C4-2B (cell line): ENCODE measurements around the gene TSTD1.

ENCODE experiments used
- H3K27ac ChIP-seq: fragments of 450-650 bp; 2 replicates; pipeline ENCODE4 v1.5.1; 2017
- ZFX ChIP-seq: fragments of 450-650 bp; IDR thresholded peaks from 2 replicates; pipeline ENCODE4 v1.6.1; 2017
- TF ChIP-seq, protein P1 (sequence below): fragments of 450-650 bp; conservative IDR thresholded peaks from 2 replicates; pipeline ENCODE4 v1.5.1; 2017; ENCODE audit warnings: mild to moderate bottlenecking

The TSTD1 gene

GRCh38 chr1:161052899-161053298, 14.1 kb upstream of the TSTD1 start:
- no peak for TF ChIP-seq ZFX
- TF ChIP-seq, protein P1, sequence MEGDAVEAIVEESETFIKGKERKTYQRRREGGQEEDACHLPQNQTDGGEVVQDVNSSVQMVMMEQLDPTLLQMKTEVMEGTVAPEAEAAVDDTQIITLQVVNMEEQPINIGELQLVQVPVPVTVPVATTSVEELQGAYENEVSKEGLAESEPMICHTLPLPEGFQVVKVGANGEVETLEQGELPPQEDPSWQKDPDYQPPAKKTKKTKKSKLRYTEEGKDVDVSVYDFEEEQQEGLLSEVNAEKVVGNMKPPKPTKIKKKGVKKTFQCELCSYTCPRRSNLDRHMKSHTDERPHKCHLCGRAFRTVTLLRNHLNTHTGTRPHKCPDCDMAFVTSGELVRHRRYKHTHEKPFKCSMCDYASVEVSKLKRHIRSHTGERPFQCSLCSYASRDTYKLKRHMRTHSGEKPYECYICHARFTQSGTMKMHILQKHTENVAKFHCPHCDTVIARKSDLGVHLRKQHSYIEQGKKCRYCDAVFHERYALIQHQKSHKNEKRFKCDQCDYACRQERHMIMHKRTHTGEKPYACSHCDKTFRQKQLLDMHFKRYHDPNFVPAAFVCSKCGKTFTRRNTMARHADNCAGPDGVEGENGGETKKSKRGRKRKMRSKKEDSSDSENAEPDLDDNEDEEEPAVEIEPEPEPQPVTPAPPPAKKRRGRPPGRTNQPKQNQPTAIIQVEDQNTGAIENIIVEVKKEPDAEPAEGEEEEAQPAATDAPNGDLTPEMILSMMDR, result no peak
- no peak overlapping the region for H3K27ac ChIP-seq

- no peak for TF ChIP-seq ZFX
- TF ChIP-seq, protein P1, result no peak
These were observed 12.5 kb upstream of the TSTD1 start for GRCh38 chr1:161051219-161051618.

DNA sequence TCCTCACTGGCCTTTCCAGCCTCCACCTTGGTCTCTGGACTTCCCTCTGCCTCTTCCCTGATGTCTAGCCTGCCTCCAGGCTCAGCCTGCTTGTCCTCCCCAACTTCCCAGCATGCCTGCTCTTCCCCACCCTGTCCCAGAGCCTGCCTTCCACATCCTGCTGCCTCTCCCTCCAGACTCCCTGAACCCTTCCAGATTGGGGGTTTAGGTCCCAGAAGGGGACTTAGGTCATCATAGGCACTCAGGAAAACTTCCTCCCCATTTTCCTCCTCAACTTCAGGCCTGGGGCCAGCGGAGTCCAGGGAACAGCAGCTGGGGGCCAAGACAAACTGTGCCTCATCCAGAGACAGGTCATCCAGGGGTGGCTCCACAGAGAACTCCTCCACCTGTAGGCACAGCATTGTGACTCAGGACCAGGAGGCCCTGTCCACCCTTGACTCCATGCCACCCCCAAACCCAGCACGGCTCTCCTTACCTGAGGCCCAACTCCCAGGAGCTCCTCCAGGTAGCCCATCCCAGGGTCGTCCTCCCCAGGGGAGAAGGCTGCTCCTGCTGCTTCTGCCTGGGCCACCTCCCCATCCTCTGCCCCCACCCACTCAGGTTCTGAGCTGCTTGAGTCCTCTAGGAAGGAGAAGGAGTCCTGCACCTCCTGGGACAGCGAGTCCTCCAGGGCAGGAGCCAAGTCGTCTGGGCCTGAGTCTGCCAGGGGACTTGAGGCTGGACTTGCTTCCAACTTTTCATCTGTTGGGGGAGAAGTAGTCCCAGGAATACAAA, 10.4 kb upstream of the TSTD1 start:
- TF ChIP-seq, protein P1, result no peak
- no peak for TF ChIP-seq ZFX
- no peak overlapping the region for H3K27ac ChIP-seq

More at GRCh38 chr1:161051219-161051618, 12.5 kb upstream of the TSTD1 start:
- no peak overlapping the region for H3K27ac ChIP-seq

GRCh38 chr1:161047436-161048420, 9.0 kb upstream of the TSTD1 start:
- TF ChIP-seq, protein P1, result no peak
- TF ChIP-seq ZFX, result no peak
- H3K27ac ChIP-seq, result no peak overlapping the region

GRCh38 chr1:161046605-161047228, 8.0 kb upstream of the TSTD1 start:
- H3K27ac ChIP-seq, result peak overlapping the region; percentile 94; the same call in 1 of the 2 replicates
- TF ChIP-seq, protein P1, result no peak
- no peak for TF ChIP-seq ZFX

- TF ChIP-seq, protein P1, result no peak
- peak; percentile 68 for TF ChIP-seq ZFX
- peak within 1 kb of the TSS; percentile 94 for H3K27ac ChIP-seq
These were observed 7.2 kb upstream of the TSTD1 start, which contains the start of gene USF1 for GRCh38 chr1:161045736-161046604. USF1 (minus strand) TSS chr1:161045977; CDS start chr1:161043275, 2,702 bp downstream.
